ENCODE measurements around the gene KCND2.

Gene KCND2

DNA sequence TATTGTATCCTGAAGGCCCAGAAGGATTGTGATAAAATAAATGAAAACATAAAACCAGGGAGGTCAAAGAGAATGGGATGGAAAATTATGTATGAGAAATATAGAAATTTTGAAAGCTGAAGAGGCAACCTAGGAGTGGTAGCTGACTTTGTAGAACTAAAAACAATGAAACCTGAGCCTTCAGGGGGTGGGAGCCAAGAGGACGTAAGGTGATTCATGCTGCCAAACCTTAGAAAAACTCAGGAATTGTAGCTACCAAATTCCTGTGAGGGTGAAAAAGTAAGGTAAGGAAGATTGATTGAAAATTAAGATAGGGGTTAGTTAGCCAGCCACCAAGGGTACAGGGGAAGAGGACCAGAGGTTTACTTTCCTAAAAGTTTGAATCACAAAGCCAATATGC is 213.2 kb downstream of the KCND2 start:
- TF ChIP-seq, protein P1, sequence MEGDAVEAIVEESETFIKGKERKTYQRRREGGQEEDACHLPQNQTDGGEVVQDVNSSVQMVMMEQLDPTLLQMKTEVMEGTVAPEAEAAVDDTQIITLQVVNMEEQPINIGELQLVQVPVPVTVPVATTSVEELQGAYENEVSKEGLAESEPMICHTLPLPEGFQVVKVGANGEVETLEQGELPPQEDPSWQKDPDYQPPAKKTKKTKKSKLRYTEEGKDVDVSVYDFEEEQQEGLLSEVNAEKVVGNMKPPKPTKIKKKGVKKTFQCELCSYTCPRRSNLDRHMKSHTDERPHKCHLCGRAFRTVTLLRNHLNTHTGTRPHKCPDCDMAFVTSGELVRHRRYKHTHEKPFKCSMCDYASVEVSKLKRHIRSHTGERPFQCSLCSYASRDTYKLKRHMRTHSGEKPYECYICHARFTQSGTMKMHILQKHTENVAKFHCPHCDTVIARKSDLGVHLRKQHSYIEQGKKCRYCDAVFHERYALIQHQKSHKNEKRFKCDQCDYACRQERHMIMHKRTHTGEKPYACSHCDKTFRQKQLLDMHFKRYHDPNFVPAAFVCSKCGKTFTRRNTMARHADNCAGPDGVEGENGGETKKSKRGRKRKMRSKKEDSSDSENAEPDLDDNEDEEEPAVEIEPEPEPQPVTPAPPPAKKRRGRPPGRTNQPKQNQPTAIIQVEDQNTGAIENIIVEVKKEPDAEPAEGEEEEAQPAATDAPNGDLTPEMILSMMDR (IDR thresholded peaks at IDR 0.05; ENCODE audit: low read length, missing control alignments): no peak
- no peak overlapping the region for H3K4me3 ChIP-seq (replicated peaks; ENCODE audit: low read depth, low read length)
- DNase-seq (ENCODE audit: low read depth): no peak

DNA sequence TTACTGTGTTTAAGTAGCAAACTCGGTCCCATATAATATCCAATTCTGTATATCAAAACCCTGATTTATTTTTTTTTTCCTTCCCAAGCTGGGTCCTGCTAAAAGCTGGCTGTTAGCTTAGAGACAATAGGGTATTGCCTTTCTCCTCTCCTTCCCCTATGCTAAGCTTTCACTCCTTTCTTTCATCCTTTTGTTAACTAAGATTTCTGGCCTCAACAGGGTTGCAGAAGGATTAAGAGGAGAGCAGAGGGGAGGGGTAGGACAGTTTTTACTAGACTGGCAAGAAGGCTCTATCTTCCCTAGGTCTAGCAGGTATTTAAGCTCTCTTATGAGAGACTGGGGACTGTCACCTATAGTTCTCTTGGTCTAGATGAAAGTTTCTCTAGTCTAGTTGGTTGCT is 229.2 kb downstream of the KCND2 start:
- DNase-seq (ENCODE audit: low read depth): no peak
- no peak overlapping the region for H3K4me3 ChIP-seq (replicated peaks; ENCODE audit: low read depth, low read length)
- TF ChIP-seq, protein P1 (IDR thresholded peaks at IDR 0.05; ENCODE audit: low read length, missing control alignments): no peak

DNA sequence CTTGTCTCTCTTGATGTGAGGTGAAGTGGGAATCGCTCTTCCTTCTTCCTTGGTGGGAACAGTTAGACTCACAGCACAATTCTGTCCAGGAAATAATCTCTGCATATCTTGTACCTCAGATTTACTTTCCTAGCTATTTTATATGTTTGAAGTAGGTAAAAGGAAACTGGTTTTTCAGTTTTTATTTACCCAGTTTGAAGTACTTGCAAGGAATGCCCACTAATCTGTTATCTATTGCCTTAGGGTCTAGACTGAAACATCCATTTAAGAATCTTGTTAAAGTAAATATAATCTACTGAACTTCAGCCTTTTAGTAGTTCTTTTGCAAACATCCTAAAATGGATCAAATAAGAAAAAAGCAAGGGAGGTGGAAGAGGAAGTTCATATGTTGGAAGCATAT is 229.8 kb downstream of the KCND2 start:
- TF ChIP-seq, protein P1 (IDR thresholded peaks at IDR 0.05; ENCODE audit: low read length, missing control alignments): no peak
- H3K4me3 ChIP-seq (replicated peaks; ENCODE audit: low read depth, low read length): no peak overlapping the region

DNA sequence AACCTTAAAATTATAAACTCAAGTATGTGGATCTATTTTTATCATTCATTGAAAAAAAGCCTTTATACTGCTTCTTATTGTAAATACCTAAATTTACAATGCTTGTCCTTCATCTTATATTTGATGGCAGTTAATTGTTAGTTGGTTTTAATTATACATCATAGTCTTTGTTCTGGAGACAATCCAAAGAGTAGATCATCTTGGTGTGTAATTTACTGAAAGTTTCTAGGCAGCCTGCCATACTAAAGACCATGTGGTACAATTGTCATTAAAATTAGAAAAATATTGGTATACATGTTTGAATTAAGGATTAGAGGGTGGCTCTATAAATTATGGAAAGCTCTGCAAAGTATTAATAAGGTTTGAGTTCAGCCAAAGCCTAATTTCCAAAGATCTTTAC is 231.4 kb downstream of the KCND2 start:
- TF ChIP-seq, protein P1 (IDR thresholded peaks at IDR 0.05; ENCODE audit: low read length, missing control alignments): no peak
- no peak for DNase-seq (ENCODE audit: low read depth)
- H3K4me3 ChIP-seq (replicated peaks; ENCODE audit: low read depth, low read length): no peak overlapping the region

More for the DNA sequence above, 229.8 kb downstream of the KCND2 start:
- DNase-seq (ENCODE audit: low read depth): no peak

DNA sequence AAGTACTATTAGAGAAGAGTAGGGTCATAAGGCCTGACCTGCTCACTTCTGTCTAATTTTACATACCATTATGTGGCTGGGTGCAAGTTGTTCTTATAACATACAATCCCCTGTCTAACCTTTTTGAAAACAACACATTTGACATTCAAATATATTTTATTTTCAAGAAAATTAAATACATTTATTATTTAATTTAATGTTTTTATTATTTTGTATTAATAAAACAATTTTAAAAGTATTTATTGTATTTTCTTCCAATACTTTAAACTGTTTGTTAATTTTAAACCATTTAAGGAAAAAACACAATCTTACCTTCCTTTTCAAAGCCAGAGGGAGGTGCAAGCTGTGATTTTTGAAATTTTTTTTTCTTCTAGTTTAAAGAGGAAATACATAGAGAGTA is 232.8 kb downstream of the KCND2 start:
- no peak for DNase-seq (ENCODE audit: low read depth)
- TF ChIP-seq, protein P1 (IDR thresholded peaks at IDR 0.05; ENCODE audit: low read length, missing control alignments): no peak
- no peak overlapping the region for H3K4me3 ChIP-seq (replicated peaks; ENCODE audit: low read depth, low read length)

DNA sequence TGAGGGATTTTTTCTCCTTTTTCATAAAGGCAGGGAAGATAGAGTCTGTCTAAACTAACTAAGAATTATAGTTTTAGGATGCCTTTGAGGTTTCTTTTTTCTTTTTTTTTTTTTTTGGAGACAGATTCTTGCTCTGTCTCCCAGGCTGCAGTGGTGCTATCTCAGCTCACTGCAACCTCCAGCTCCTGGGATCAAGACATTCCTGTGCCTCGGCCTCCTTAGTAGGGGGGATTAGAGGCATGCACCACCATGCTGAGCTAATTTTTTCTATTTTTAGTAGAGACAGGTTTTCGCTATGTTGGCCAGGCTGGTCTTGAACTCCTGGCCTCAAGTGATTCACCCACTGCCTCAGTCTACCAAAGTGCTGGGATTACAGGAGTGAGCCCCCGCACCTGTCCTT is 239.7 kb downstream of the KCND2 start:
- H3K4me3 ChIP-seq (replicated peaks; ENCODE audit: low read depth, low read length): no peak overlapping the region
- TF ChIP-seq, protein P1 (IDR thresholded peaks at IDR 0.05; ENCODE audit: low read length, missing control alignments): no peak
- DNase-seq (ENCODE audit: low read depth): no peak

DNA sequence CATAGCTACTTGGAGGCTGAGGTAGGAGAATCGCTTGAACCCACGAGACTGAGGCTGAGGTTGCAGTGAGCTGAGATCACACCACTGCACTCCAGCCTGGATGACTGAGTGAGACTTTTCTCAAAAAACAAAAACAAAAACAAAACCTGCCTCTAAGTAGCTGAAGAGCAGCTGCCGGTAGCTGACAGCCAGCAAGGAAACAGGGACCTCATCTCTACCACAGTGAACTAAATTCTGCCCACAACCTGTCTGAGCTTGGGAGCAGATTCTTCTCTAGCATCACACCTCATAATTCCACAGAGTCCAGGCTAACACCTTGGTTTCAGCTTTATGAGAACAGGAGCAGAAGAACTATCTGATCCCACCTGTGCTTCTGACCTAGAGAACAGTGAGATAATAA is 246.2 kb downstream of the KCND2 start:
- no peak for DNase-seq (ENCODE audit: low read depth)
- no peak overlapping the region for H3K4me3 ChIP-seq (replicated peaks; ENCODE audit: low read depth, low read length)
- TF ChIP-seq, protein P1 (IDR thresholded peaks at IDR 0.05; ENCODE audit: low read length, missing control alignments): no peak
